GM21360 (cell line): ENCODE measurements around the gene ATP2A1.

ENCODE experiments used
- ATAC-seq: cut with Tn5 transposase; IDR thresholded peaks from one replicate; pipeline ENCODE4 v1.9.1; 2021; ENCODE audit warnings: mild to moderate bottlenecking, moderate library complexity; ENCODE audit not compliant: unreplicated experiment

The ATP2A1 gene

GRCh38 chr16:28878083-28878926 lies at the start of gene ATP2A1:
Gene ATP2A1 (plus strand): TSS chr16:28878488. CDS start chr16:28878672, 184 bp downstream.
- no peak for ATAC-seq

GRCh38 chr16:28829747-28830146 lies 48.5 kb upstream of the ATP2A1 start:
- ATAC-seq, result no peak

GRCh38 chr16:28830531-28830930 lies 47.8 kb upstream of the ATP2A1 start:
- ATAC-seq, result no peak

- ATAC-seq, result no peak
Measured at GRCh38 chr16:28834349-28834748, 43.9 kb upstream of the ATP2A1 start.

- no peak for ATAC-seq
Measured at GRCh38 chr16:28834873-28835863, 43.1 kb upstream of the ATP2A1 start.

- ATAC-seq, result no peak
Measured at GRCh38 chr16:28835864-28836760, 42.2 kb upstream of the ATP2A1 start.

- ATAC-seq, result no peak
Measured at GRCh38 chr16:28836761-28837064, 41.6 kb upstream of the ATP2A1 start.

GRCh38 chr16:28837672-28838557 lies 40.4 kb upstream of the ATP2A1 start:
- ATAC-seq, result no peak

- ATAC-seq, result no peak
Measured at GRCh38 chr16:28838558-28838918, 39.8 kb upstream of the ATP2A1 start.

GRCh38 chr16:28839004-28839639 lies 39.2 kb upstream of the ATP2A1 start:
- ATAC-seq, result no peak

GRCh38 chr16:28839899-28840298 lies 38.4 kb upstream of the ATP2A1 start:
- no peak for ATAC-seq

GRCh38 chr16:28842696-28843095 lies 35.6 kb upstream of the ATP2A1 start:
- ATAC-seq, result no peak

GRCh38 chr16:28843766-28844165 lies 34.5 kb upstream of the ATP2A1 start:
- no peak for ATAC-seq

- no peak for ATAC-seq
Measured at GRCh38 chr16:28844226-28844885, 33.9 kb upstream of the ATP2A1 start.

GRCh38 chr16:28845293-28845692 lies 33.0 kb upstream of the ATP2A1 start:
- ATAC-seq, result no peak

GRCh38 chr16:28845761-28846079 lies 32.6 kb upstream of the ATP2A1 start:
- no peak for ATAC-seq

GRCh38 chr16:28846080-28846932 lies 32.0 kb upstream of the ATP2A1 start, which contains the start of gene TUFM:
Gene TUFM (minus strand): TSS chr16:28846348. CDS start chr16:28846269, 79 bp downstream.
- peak; percentile 83 for ATAC-seq

- ATAC-seq, result peak; percentile 3
Measured at GRCh38 chr16:28846933-28847273, 31.4 kb upstream of the ATP2A1 start.
